DND-41 (cell line): ENCODE measurements around the gene LDB2.

ENCODE experiments used
- EZH2 ChIP-seq: IDR thresholded peaks from 3 replicates; pipeline ENCODE4 v1.6.1; 2012; ENCODE audit warnings: borderline replicate concordance, low read depth, mild to moderate bottlenecking, moderate library complexity, low read length, inconsistent platforms; ENCODE audit not compliant: severe bottlenecking
- TF ChIP-seq, protein P1 (sequence below): IDR thresholded peaks from 2 replicates; pipeline ENCODE4 v1.5.1; 2012; ENCODE audit warnings: borderline replicate concordance, low read length, moderate library complexity, mild to moderate bottlenecking; ENCODE audit not compliant: poor library complexity, severe bottlenecking; ENCODE audit errors: extremely low read depth

DNA sequence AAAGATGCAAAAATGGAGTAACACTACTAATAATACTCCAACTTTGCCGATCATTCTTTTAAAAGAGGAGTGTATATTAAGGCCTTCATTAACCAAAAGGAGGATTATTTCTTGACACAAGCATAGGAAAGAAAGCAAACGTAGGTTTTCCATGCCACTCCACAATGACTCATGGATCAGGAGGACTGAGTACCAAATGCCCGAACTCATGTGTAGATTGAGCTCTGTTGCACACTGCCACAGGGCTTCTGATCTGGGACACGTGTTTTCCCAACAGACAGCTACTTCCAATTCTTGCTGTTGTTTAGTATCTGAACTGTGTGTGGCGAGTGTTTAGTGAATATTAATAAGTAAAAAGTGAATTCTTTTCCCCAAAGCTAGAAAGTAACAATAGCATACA, 131.2 kb downstream of the LDB2 start:
- TF ChIP-seq EZH2 = no peak
- TF ChIP-seq, protein P1, sequence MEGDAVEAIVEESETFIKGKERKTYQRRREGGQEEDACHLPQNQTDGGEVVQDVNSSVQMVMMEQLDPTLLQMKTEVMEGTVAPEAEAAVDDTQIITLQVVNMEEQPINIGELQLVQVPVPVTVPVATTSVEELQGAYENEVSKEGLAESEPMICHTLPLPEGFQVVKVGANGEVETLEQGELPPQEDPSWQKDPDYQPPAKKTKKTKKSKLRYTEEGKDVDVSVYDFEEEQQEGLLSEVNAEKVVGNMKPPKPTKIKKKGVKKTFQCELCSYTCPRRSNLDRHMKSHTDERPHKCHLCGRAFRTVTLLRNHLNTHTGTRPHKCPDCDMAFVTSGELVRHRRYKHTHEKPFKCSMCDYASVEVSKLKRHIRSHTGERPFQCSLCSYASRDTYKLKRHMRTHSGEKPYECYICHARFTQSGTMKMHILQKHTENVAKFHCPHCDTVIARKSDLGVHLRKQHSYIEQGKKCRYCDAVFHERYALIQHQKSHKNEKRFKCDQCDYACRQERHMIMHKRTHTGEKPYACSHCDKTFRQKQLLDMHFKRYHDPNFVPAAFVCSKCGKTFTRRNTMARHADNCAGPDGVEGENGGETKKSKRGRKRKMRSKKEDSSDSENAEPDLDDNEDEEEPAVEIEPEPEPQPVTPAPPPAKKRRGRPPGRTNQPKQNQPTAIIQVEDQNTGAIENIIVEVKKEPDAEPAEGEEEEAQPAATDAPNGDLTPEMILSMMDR = no peak
